ENCODE data around the gene NPSR1.

NPSR1 gene

GRCh38 chr7:34759477-34760125 lies 101.6 kb downstream of the NPSR1 start:
- DNase-seq, result peak; percentile 22

DNA sequence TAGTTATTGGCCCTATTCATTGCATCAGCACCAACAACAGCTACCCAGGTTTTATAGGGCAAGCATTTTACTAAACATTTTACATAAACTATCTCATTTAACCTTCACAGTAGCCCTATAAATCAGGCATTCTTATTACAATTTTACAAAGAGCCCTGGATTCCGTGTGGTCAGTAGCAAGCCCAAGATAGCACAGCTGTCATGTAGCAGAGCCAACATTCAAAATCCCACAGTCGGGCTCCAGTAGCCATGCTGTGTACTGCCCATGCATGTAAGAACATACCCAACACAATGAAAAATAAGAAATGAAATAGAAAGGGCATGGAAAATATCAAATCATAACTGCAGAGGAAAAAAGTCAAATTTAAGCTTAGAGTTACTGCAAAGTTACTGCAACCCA lies 102.3 kb downstream of the NPSR1 start:
- no peak for DNase-seq

DNA sequence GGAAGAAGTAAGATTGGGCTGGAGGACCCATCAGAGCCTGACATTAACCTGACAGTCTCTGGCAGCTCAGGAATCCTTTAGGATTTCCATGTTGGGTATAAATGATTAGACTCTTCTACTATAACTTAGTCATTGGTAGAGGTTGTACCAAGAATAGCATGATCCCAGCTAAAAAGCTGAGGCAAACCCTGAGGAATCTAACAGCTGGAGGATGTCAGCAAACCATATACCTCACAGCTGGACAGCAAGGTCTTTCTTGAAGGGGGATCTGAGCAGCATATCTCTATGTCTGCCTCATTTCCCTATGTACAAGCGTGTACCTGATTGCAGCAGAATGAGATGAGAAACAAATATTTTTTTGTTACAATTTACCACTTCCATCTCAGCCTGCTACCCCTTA lies 103.2 kb downstream of the NPSR1 start:
- no peak for DNase-seq

- DNase-seq, result no peak
These were observed 103.6 kb downstream of the NPSR1 start for GRCh38 chr7:34761627-34762026.

DNA sequence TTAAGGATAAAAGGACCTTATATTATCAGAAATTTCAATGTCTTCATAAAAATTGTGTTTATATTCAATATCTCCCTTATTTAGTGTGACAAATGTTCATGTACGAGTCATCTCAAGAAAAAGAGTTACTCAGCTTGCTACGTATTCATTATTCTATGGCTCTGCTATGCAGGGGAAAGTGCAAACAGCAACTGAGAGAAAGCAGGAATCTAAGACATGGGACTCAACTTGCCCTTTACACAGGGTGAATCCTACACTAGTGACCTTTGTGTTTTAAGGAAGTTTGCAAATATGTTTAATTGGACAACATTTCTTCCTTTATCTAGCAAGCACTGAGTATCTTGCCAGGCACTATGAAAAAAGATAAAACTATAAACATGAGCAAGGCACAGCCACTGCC lies 104.7 kb downstream of the NPSR1 start:
- no peak for DNase-seq

- DNase-seq, result no peak
These were observed 114.4 kb downstream of the NPSR1 start for GRCh38 chr7:34772296-34772938.

DNA sequence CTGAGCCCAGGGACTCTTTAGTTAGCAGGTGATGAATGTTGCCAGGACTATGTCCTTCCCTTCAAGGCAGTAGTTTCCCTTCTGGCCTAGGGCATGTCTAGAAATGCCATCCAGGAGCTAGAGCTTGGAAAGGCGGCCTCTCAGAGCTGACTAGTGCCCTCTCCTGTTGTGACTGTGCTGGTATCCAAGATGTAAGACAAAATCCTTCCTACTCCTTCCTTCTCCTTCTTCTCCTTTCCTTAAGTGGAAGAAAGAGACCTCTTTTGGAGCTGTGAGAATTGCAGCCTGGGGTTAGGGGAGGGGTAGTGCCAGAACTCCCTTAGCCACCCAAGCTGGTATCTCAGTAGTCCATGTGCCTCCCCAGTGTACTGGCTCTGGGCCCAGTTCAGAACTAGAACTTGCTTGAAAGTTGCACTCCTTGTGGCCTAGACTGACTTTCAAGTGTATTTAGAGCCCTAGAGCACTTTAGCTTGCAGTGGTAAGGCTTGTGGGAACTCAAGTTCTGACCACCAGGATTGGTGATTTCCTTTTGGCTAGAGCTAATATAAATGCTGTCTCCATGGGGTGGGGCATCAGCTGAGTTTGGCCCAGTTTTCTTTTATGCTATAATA lies 118.8 kb downstream of the NPSR1 start:
- no peak for DNase-seq

- no peak for DNase-seq
These were observed 122.5 kb downstream of the NPSR1 start for GRCh38 chr7:34780546-34780945.

- DNase-seq, result no peak
These were observed 129.6 kb downstream of the NPSR1 start for GRCh38 chr7:34787586-34787985.

- DNase-seq, result no peak
These were observed 148.8 kb downstream of the NPSR1 start for GRCh38 chr7:34806831-34807230.

GRCh38 chr7:34807548-34808340 lies 149.7 kb downstream of the NPSR1 start:
- DNase-seq, result no peak

GRCh38 chr7:34814203-34814842 lies 156.3 kb downstream of the NPSR1 start:
- DNase-seq, result peak; percentile 61

DNA sequence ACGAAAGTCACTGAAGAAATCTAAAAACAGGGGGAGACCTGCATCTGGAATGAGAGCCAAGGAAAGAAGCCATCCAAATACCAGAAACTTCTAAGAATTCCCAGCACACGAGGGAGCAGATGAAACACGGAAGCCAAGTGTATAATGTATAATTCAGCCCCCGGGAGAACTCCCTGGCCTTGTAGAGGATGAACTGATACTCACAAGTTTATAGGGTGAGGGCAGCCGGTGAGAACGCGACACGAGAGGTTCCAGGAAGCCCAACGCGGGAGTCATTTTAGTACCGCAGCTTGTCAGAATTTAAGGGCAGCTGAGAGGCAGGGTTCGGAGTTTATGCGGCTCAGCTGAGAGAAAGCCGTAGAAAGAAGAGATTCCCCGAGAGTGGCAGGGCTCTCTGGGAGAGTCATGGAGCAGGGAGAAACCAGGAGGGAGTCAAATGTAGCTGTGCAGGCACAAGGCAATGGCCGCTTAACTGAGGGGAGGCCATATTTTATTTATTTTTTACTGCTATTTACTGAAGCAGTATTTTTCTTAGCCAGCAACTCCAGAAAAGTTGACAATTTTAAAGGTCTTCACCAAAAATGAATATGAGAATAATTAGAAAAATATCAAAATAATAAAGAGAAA lies 164.0 kb downstream of the NPSR1 start:
- no peak for DNase-seq

- DNase-seq, result peak; percentile 49
These were observed 165.7 kb downstream of the NPSR1 start for GRCh38 chr7:34823650-34824258.

DNA sequence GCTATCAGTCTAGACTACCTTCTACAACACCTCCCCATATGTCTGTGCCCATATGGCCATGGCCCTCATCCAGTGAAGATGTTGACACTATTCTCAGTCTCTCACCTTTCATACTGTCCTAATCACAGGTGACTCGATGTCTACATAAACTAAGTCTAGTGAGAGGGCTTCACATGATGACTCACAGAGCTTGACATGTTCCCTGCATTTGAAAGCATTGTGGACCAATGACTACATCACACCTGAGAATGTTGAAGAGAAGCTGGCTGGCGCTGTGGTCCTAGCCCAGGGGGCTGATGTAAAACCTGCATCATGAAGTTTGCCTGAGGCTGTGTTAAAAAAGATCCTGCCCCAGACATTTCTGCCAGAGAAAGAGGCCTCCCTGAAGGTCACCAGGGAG lies 167.2 kb downstream of the NPSR1 start:
- no peak for DNase-seq

- no peak for DNase-seq
These were observed 172.4 kb downstream of the NPSR1 start for GRCh38 chr7:34830390-34830789.

DNA sequence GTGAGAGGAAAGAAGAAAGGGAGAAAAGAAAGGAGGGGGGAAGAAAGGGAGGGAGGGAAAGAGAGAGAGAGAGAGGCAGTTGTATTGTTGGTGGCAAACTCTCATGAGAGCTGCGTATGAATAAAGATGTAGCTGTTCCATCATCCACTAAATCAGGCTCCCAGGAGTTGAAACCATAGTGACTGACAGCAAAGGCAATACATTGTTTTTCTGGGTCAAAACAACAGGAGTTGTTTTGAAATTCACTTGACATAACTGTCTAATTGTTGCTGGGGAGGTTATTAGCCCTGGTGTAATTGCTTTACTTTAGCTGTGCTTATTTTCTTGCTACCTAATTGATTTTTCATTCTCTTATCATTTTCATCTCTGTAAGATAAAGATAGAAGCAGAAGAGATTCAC lies 173.4 kb downstream of the NPSR1 start:
- DNase-seq, result no peak

GRCh38 chr7:34832020-34832419 lies 174.0 kb downstream of the NPSR1 start:
- no peak for DNase-seq

DNA sequence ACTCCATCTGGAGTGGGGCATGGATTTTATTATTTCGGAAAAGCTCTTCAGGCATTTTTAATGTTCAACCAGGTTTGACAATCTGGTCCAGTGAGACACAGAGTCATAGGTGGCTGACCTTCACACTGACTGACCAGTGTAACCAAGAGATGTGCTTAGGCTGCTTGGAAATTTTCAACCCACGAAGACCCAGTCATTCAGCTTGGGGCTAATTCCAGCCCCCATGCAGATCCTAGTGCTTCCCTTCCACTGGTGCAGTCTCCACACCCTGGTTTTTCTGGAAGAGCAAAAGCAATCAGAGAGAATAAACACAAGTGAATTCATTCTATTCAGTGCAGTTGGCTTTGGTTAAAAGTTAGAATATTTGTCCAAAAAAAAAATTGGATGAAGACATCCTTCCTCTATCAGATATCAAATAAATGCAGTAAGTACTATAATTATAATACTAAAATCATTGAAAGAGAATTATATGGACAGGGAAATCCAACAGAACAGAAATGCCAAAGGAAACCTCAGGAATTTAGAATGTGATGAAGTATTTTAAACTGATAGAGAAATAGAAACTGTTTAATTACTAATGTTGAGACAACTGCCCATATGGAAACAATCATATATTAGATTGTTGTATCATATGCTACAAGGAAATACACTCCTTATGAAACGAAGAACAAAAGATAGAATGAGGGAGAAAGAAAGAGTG lies 178.0 kb downstream of the NPSR1 start:
- DNase-seq, result no peak

DNA sequence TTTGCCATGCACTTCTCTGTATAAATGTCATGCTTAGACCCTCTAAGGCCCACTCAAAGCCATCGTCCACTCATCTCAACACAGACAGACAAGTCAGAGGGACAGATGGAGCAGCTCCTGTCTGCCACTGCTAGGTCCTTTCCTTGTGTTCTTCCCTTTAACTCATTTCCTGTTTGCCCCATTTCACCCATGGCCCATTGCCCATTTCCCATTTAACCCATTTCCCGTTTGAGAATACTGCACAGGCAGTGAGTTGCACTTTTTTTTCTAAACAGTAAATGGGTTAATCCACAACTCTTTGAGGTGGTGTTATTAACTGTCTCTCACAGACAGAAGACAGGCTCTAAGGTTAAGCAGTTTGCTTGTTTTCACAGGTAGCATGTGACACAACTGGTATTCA lies 179.3 kb downstream of the NPSR1 start:
- peak; percentile 18 for DNase-seq

DNA sequence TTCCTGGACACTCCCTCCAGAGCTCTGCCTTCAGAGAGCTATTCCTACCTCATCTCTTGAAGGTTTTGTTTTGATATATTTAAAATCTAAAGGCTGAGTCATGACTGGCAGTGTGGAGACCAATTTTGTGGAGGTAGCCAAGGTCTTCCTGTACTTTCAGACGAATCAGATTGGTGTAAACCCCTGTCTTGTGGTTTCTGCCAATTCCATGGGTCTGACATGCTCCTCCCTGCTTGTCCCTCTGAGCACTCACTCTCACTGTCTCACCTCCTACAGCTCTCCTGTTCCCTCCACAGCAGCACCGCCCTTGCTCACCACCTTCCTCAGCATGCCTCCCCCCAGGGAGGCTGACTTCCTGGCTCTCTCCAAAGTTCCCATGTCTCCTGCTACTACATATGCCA lies 179.8 kb downstream of the NPSR1 start:
- no peak for DNase-seq

- no peak for DNase-seq
These were observed 180.3 kb downstream of the NPSR1 start for GRCh38 chr7:34838329-34838728.

Data from NCI-H774 (cell line).